Myocyte (in vitro differentiated cells): ENCODE data around the gene ALX4. TPM values are rescaled to one million over a fixed set of nuclear protein-coding genes. Genes with fewer than 3 reads are reported as not detected.

Experiments
- DNase-seq: peaks from one replicate; pipeline ENCODE4 v3.0.0-alpha.2; 2012; ENCODE audit warnings: low read depth
- total RNA-seq: library from RNA; depleted of rRNA; stranded (reverse); fragments of >200 nt; gene quantifications from 2 replicates; pipeline ENCODE4 v1.2.3, GENCODE V29; 2014

The ALX4 gene
- total RNA-seq, 1 donor from 2014 or later = not detected

- peak; percentile 63 for DNase-seq
These were observed 8.2 kb downstream of the ALX4 start for GRCh38 chr11:44301564-44302271.

GRCh38 chr11:44300844-44301563, 8.9 kb downstream of the ALX4 start:
- DNase-seq = peak; percentile 59

DNA sequence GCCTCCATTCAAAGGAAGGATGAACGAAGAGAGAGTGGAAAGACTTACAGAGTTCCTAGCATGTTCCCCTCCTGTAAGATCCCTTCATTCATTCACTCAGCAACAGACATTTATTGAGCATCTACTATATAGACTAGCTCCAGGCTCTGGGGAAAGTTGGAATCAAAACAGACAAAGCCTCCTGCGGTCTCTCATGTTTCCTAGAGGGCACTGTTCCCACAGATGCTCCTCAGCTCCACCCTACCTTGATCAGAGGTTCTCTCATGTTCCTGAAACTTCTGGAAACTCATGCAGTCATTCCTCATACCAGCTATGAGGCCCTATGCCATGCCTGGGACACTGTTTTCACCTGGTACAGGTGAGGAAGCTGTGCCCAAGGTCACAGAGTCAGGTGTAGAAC, 11.1 kb downstream of the ALX4 start:
- DNase-seq = no peak

GRCh38 chr11:44290208-44290607, 19.7 kb downstream of the ALX4 start:
- DNase-seq = peak; percentile 34

- DNase-seq = no peak
These were observed 21.8 kb downstream of the ALX4 start for GRCh38 chr11:44288133-44288526.

GRCh38 chr11:44286911-44287310, 23.0 kb downstream of the ALX4 start:
- no peak for DNase-seq

DNA sequence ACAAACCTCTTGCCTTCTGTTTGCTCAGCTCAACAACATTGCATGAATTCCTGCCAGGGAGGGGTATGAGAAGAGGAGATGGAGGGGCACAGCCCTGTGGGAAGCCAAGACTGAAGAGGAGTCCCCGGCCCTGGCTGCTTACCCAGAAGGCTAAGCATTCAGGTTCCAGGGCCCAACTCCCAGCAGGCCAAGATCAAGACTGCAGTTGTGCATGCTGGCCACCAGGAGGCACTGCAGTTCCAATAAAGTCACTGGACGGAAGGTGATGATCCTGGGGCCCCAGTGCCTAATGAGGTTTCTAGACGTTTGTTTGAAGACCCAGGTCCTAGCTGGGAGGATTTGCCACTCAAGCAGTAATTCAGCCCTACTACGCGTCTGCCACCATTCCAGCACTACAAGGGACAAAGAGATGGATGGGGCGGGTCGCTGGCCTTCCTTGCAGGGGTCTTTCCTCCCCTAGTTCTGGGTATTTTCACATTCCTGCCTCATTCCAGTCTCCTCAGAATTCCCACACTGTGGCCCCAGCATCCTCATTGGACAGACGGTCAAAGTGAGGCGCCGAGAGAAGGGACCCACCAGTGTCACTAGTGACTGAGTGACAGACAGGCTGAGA, 23.6 kb downstream of the ALX4 start:
- peak; percentile 66 for DNase-seq

- DNase-seq = no peak
These were observed 24.2 kb downstream of the ALX4 start for GRCh38 chr11:44285756-44286155.

DNA sequence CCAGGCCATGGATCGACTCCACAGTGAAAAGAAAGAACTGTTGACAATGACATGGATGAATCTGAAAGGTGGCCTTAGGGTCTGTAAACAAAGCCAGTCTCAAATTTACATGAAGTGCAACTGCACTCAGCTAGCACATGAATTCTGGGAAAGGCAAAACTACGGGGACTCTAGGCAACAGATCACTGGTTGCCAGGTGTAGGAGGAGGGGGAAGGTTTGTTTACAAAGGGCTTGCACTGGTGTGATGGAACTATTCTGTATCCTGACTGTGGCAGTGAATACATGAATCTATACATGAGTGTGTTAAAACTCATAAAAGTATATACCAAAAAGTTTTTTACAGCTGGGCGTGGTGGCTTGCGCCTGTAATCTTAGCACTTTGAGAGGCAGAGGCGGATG, 27.3 kb downstream of the ALX4 start:
- DNase-seq = no peak

GRCh38 chr11:44281151-44281550, 28.8 kb downstream of the ALX4 start:
- no peak for DNase-seq

DNA sequence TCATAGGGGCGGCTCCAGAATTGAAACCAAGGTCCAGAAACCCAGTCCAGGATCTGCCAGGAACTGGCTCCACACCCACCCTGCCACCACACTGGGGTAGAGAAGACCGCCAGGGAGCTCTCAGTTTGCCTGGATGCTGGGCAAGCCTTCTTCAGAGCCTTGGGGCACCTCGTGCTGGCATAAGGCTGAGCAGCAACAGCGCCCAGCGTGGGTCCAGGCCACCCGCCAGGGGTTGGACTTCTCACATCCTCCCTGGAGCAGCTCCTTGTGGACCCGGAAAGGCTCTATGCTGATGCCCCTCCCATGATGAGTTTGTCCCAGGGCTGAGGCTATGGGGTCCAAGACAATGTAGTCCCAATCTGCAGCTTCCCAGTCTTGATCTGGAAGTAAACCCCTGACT, 29.7 kb downstream of the ALX4 start:
- no peak for DNase-seq

DNA sequence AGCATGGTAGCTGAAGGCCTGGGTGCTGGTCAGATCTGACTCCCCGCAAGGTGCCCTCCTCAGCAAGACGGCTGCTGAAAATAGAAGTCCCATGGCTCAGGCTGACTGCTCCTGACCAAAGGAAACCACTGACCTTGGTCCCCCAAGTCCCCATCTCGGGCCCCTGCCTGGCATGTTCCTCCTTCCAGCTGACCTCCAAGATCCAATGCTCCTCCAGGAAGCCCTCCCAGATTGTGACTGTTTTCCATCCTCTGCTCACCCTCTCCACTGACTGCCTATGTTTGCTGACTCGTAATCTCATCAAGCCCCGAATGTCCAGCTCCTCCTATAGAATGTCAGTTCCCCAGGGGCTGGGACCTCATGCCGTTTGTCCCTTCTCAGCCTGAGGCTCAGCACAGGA, 30.5 kb downstream of the ALX4 start:
- no peak for DNase-seq

- no peak for DNase-seq
These were observed 32.5 kb downstream of the ALX4 start for GRCh38 chr11:44277196-44278090.

GRCh38 chr11:44275961-44276550, 33.9 kb downstream of the ALX4 start:
- no peak for DNase-seq

- no peak for DNase-seq
These were observed 34.7 kb downstream of the ALX4 start for GRCh38 chr11:44275241-44275640.

GRCh38 chr11:44274404-44274803, 35.5 kb downstream of the ALX4 start:
- DNase-seq = no peak

- DNase-seq = no peak
These were observed 38.7 kb downstream of the ALX4 start for GRCh38 chr11:44271286-44271685.

DNA sequence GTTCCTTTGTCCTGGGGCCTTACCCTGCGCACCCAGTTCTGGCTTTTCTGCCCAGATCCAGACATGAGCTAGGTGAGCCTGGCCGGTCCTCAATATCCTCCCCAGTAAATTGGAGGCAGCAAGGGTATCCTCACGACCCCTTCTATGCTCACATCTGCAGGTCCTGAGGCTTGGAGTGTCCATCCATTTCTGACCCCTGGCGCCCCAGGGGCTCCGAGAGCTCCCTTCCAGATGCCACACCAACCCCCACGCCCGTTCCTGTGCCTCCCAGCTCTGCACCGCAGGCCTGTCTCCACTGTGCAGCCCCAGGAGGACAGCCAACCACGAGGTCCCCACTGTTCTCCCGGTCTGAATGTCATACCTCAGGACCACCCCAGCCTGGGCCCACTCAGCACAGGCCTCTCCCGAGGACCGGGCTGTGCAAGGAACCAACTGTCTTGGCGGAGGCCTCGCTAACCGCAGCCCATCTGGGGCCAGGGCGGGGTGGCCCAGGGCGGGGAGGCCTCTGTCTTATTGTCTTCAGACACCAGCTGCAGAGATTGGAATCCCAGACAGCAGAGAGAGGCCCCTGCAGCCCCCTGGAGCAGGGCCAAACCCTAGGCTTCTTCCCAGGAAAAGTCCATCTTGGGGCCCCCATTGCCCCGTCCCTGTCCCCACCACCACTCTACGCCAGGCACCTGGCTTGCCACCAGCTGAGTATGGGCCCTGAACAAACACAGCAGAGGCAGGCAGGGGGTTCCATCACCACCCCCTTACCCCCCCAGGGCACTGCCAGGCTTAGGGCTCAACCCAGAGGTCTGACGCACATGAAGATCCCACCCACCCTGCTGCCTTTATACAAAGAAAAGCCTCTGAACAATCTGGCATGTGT, 39.3 kb downstream of the ALX4 start:
- DNase-seq = no peak

- DNase-seq = no peak
These were observed 40.3 kb downstream of the ALX4 start for GRCh38 chr11:44269369-44270351.
